ENCODE results near the gene CLEC20A.

DNA sequence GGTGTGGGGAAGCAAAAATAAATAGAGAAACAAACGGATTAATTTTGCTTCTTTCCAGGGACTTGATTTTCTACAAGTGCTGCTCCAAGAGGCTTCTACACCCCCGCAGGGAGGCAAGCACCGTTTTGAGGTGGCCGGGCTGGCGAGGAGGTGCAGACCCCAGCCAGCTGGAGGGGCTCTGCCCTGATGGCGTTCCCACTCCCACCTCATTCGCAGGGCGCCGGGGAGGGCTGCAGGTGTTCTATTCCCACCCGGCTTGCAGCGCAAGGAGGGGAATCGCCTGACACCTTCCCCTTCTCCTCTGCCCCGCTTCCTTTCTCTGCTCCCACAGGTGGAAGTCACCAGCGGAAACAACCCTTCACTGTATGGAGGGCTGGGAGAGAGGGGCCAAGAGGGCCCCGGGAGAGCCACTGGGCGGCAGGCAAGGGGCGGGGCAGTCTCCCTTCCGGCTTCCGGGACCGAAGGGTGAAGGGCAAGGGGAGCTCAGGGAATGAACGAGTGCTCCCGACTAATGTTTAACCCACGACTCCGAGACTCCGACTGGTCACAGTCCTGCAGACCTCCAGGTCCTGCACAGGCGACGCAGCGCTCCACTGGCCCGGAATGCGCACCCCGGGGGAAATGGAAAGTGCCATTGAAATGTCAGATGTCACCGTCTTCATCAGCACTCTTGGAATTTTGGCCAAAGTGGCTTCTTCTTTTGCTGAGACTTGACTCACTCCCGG is 45.2 kb upstream of the CLEC20A start:
- TF ChIP-seq POLR2A (IDR thresholded peaks at IDR 0.05; ENCODE audit: low read depth, low read length) (no peak), POLR2AphosphoS5 (IDR thresholded peaks at IDR 0.05; ENCODE audit: low read depth, low read length) (no peak)

Data from GM12892 (cell line).